ENCODE measurements around the gene CARHSP1.
"Not testable (repeated sequence)": the region's sequence is repeated elsewhere in the genome, so short reads cannot be mapped to it uniquely, and the experiment has no call there.

CARHSP1 gene

GRCh38 chr16:8872967-8873865 lies 4.4 kb upstream of the CARHSP1 start:
- TF ChIP-seq TARDBP (IDR thresholded peaks at IDR 0.05) (no peak), ELF4 (IDR thresholded peaks at IDR 0.05) (no peak), CTBP1 (IDR thresholded peaks at IDR 0.05; ENCODE audit: borderline replicate concordance) (no peak), LEF1 (IDR thresholded peaks at IDR 0.05; ENCODE audit: borderline replicate concordance) (no peak), NFRKB (IDR thresholded peaks at IDR 0.05) (no peak), ARNT (IDR thresholded peaks at IDR 0.05) (no peak), FOXK2 (IDR thresholded peaks at IDR 0.05) (no peak), SUZ12 (IDR thresholded peaks at IDR 0.05) (no peak), HDGF (IDR thresholded peaks at IDR 0.05; ENCODE audit: borderline replicate concordance) (no peak), PKNOX1 (IDR thresholded peaks at IDR 0.05) (no peak), ZNF384 (IDR thresholded peaks at IDR 0.05) (no peak), SP1 (IDR thresholded peaks at IDR 0.05) (no peak), FOXM1 (IDR thresholded peaks at IDR 0.05; ENCODE audit: borderline replicate concordance) (no peak), BHLHE40 (IDR thresholded peaks at IDR 0.05; ENCODE audit: borderline replicate concordance) (no peak), L3MBTL2 (conservative IDR thresholded peaks at IDR 0.05) (no peak), FOXA1 (IDR thresholded peaks at IDR 0.05) (no peak)
- ChIA-PET CTCF (interaction anchor here (0.8 kb wide), 1 partner anchor 9 kb away, joined by 3 read pairs; no protein-coding TSS in a partner anchor), POLR2A (no interaction called here)
- no peak for DNase-seq (ENCODE audit: extremely low spot score)

DNA sequence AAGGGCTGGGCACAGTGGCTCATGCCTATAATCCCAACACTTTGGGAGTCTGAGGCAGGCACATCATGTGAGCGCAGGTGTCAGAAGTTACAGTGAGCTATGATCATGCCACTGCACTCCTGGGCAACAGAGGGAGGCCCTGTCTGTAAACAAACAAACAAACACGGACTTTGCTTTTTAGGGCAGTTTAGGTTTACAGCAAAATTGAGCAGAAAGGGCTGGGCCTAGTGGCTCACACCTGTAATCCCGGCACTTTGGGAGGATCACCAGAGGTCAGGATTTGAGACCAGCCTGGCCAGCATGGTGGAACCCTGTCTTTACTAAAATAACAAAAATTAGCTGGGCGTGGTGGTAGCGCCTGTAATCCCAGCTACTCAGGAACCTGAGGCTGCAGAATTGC lies 3.3 kb upstream of the CARHSP1 start:
- ChIA-PET CTCF (interaction anchor here (2.4 kb wide), 1 partner anchor 8 kb away, joined by 8 read pairs; no protein-coding TSS in a partner anchor), POLR2A (no interaction called here)
- TF ChIP-seq SUZ12 (IDR thresholded peaks at IDR 0.05) (no peak), FOXM1 (IDR thresholded peaks at IDR 0.05; ENCODE audit: borderline replicate concordance) (no peak), CTBP1 (IDR thresholded peaks at IDR 0.05; ENCODE audit: borderline replicate concordance) (no peak), ARNT (IDR thresholded peaks at IDR 0.05) (no peak), SP1 (IDR thresholded peaks at IDR 0.05) (no peak)
- no peak for DNase-seq (ENCODE audit: extremely low spot score)

DNA sequence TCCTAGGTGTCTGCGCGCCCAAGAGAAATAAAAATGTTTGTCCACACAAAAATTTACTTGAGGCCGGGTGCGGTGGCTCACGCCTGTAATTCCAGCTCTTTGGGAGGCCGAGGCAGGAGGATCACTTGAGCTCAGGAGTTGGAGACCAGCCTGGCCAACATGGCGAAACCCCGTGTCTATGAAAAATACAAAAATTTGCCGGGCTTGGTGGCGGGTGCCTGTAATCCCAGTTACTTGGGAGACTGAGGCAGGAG lies 1.1 kb upstream of the CARHSP1 start:
- POLR2A ChIA-PET, result interaction anchor here (2.2 kb wide), 1 partner anchor 195 kb away, joined by 9 read pairs; the partner anchor contains the start of gene ABAT
- DNase-seq (ENCODE audit: extremely low spot score), result not testable (repeated sequence)
- CTCF ChIA-PET, result interaction anchor here (0.6 kb wide), 1 partner anchor 11 kb away, joined by 3 read pairs; no protein-coding TSS in a partner anchor

DNA sequence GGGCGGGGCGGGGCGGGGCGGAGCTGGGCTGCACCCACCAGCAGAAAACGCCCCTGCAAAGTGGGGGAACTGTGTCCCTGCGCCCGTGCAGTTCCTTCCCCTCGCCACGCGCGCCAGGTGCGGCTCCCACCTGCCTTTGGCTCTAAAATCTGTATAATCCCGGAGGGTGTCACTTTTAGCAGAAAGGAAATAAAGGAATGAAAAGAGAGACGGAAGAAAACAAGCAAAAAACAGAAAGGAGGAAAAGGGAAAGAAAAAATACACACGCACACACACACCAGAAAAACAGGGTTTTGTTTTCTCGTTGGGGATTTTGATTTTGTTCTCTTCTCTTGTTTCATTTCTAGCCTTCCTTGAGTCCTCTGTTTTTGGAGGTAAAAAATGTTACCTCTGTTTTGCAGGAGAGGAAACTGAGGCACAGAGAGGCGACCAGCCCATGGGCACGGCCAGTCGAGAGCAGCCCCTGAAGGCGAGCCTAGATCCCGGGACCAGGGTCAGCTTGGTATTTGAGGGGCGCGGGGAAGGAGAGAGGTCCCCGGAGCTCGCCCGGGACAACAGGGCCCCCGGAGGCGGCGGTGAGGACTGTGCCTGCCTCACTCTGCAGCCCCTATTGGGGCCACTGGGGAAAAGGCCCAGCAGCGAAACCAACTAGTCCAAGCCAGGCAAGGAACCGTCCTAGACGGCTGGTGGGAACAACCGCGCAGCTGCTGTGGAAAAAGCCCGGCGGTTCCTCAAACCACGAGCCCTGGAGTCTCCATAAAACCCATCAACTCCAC lies 594 bp upstream of the CARHSP1 start:
- CTCF ChIA-PET, result interaction anchor here (0.5 to 1.2 kb wide), 3 partner anchors 10 to 265 kb away, joined by 3 read pairs; partner anchors contain the start of gene LITAFD
- DNase-seq (ENCODE audit: extremely low spot score), result peak; percentile 44
- no peak for TF ChIP-seq FOXA1 (IDR thresholded peaks at IDR 0.05)
- TF ChIP-seq FOXK2 (IDR thresholded peaks at IDR 0.05), result no peak
- no peak for TF ChIP-seq ZNF384 (IDR thresholded peaks at IDR 0.05)
- TF ChIP-seq BHLHE40 (IDR thresholded peaks at IDR 0.05; ENCODE audit: borderline replicate concordance), result no peak
- no peak for TF ChIP-seq SP1 (IDR thresholded peaks at IDR 0.05)
- no peak for TF ChIP-seq HDGF (IDR thresholded peaks at IDR 0.05; ENCODE audit: borderline replicate concordance)
- no peak for TF ChIP-seq LEF1 (IDR thresholded peaks at IDR 0.05; ENCODE audit: borderline replicate concordance)
- no peak for TF ChIP-seq ARNT (IDR thresholded peaks at IDR 0.05)
- no peak for TF ChIP-seq FOXM1 (IDR thresholded peaks at IDR 0.05; ENCODE audit: borderline replicate concordance)
- no peak for TF ChIP-seq TARDBP (IDR thresholded peaks at IDR 0.05)
- no peak; the same call in 1 of the 2 replicates for TF ChIP-seq L3MBTL2 (conservative IDR thresholded peaks at IDR 0.05)
- no peak for TF ChIP-seq PKNOX1 (IDR thresholded peaks at IDR 0.05)
- no peak for TF ChIP-seq CTBP1 (IDR thresholded peaks at IDR 0.05; ENCODE audit: borderline replicate concordance)
- TF ChIP-seq SUZ12 (IDR thresholded peaks at IDR 0.05), result no peak
- no peak for TF ChIP-seq ELF4 (IDR thresholded peaks at IDR 0.05)
- POLR2A ChIA-PET, result interaction anchor here (0.6 to 2.2 kb wide), 14 partner anchors 9 to 222 kb away, joined by 3 to 9 read pairs (median 3); partner anchors contain the start of genes ABAT, HAPSTR1, PMM2 and TMEM186

DNA sequence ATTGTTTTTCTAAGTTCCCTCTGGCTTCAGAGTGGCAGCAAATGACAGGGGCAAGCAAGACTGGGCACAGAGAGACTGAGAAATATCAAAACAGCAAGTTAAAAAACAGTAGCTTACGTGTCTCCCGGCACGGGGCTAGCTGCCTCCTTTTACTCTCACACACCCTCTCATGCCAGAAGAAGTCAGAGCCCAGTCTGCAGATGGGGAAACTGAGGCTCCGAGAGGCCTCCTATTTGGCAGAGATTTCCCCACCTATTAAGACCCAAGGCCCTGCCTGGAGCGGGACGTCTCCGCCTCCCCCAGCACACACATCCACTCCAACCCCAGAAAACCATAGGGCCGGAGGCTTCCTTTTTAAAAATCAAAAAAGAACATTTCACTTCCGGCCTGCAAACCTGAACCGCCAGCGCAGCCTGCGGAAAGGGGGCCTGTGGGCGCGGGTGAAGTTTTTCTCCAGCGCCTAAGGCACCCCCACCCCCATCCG lies 832 bp downstream of the CARHSP1 start:
- no peak for DNase-seq (ENCODE audit: extremely low spot score)
- ChIA-PET CTCF (no interaction called here), POLR2A (interaction anchor here (0.6 to 2.2 kb wide), 6 partner anchors 10 to 193 kb away, joined by 3 to 9 read pairs (median 4); partner anchors contain the start of genes ABAT, PMM2 and TMEM186)
- TF ChIP-seq ELF4 (IDR thresholded peaks at IDR 0.05) (no peak), FOXM1 (IDR thresholded peaks at IDR 0.05; ENCODE audit: borderline replicate concordance) (no peak), PKNOX1 (IDR thresholded peaks at IDR 0.05) (no peak), HDGF (IDR thresholded peaks at IDR 0.05; ENCODE audit: borderline replicate concordance) (no peak), SUZ12 (IDR thresholded peaks at IDR 0.05) (no peak), ARNT (IDR thresholded peaks at IDR 0.05) (no peak), CTBP1 (IDR thresholded peaks at IDR 0.05; ENCODE audit: borderline replicate concordance) (no peak), NFRKB (IDR thresholded peaks at IDR 0.05) (no peak), LEF1 (IDR thresholded peaks at IDR 0.05; ENCODE audit: borderline replicate concordance) (no peak), SP1 (IDR thresholded peaks at IDR 0.05) (no peak), TARDBP (IDR thresholded peaks at IDR 0.05) (no peak), FOXK2 (IDR thresholded peaks at IDR 0.05) (no peak), FOXA1 (IDR thresholded peaks at IDR 0.05) (no peak), L3MBTL2 (conservative IDR thresholded peaks at IDR 0.05) (no peak), ZNF384 (IDR thresholded peaks at IDR 0.05) (no peak), BHLHE40 (IDR thresholded peaks at IDR 0.05; ENCODE audit: borderline replicate concordance) (no peak)

All from HEK293T (cell line).